Upper lobe of left lung (tissue), 6 donors: ENCODE data around the gene SLC35B2. TPM values are rescaled to one million over a fixed set of nuclear protein-coding genes. Genes with fewer than 3 reads are reported as not detected.

Source experiments
- ATAC-seq, 2 donors: fragments of 200-7000 bp; cut with Tn5 transposase; one replicate each; pipeline ENCODE4 v1.9.1; 2022; ENCODE audit warnings: mild to moderate bottlenecking in 2 of 2, moderate library complexity in 2 of 2; ENCODE audit not compliant: low FRiP score in 2 of 2
- DNase-seq, 2 donors: peaks; one replicate each; pipeline ENCODE4 v3.0.0-alpha.2; 2019 to 2020
- H3K27ac ChIP-seq, 4 donors: fragments of 200-600 bp; sonication (generic); one replicate each; pipeline ENCODE4 v1.5.1; 2016 to 2019
- H3K27me3 ChIP-seq, 4 donors: fragments of 200-600 bp; sonication (generic); one replicate each; pipeline ENCODE4 v1.5.1; 2017 to 2019
- H3K36me3 ChIP-seq, 4 donors: fragments of 200-600 bp; sonication (generic); one replicate each; pipeline ENCODE4 v1.5.1; 2016 to 2019
- H3K4me1 ChIP-seq, 4 donors: fragments of 200-600 bp; sonication (generic); one replicate each; pipeline ENCODE4 v1.5.1; 2018 to 2019
- H3K4me3 ChIP-seq, 4 donors: fragments of 200-600 bp; sonication (generic); one replicate each; pipeline ENCODE4 v1.5.1; 2017 to 2019; ENCODE audit warnings: mild to moderate bottlenecking in 2 of 4, moderate library complexity in 1 of 4
- H3K9me3 ChIP-seq, 4 donors: fragments of 200-600 bp; sonication (generic); one replicate each; pipeline ENCODE4 v1.5.1; 2018 to 2019
- CTCF ChIP-seq, 6 experiments: fragments of 450-650 bp in 4 of 6; fragments of 200-600 bp in 2 of 6; sonication (generic) in 2 of 6; IDR thresholded peaks; one replicate each; pipeline ENCODE4 v1.5.1; 2016 to 2019; ENCODE audit warnings: antibody characterized with exemption in 6 of 6
- EP300 ChIP-seq, 4 donors: sonication (generic); formaldehyde crosslinking; IDR thresholded peaks; one replicate each; pipeline ENCODE4 v1.5.1; 2017; ENCODE audit warnings: antibody characterized with exemption in 4 of 4, control low read depth in 2 of 4
- POLR2A ChIP-seq, 4 donors: fragments of 450-650 bp; IDR thresholded peaks; one replicate each; pipeline ENCODE4 v1.5.1; 2016 to 2017; ENCODE audit warnings: antibody characterized with exemption in 4 of 4, mild to moderate bottlenecking in 2 of 4
- POLR2AphosphoS5 ChIP-seq, 2 donors: sonication (generic); formaldehyde crosslinking; IDR thresholded peaks; one replicate each; pipeline ENCODE4 v1.5.1; 2017; ENCODE audit warnings: antibody characterized with exemption in 2 of 2
- WGBS, 2 donors: methylation state at CpG; one replicate each; pipeline ENCODE4 v1.1.5; 2017 to 2018; 5-methylcytosine and 5-hydroxymethylcytosine counted together
- total RNA-seq, 6 donors: library from RNA; depleted of rRNA in 4 of 6; stranded (reverse); fragments of >200 nt in 4 of 6; gene quantifications; one replicate each; pipeline versions ENCODE4 v1.1.0 to v1.2.1, GENCODE V29; 2016 to 2021
- donor health status: DM: no; HTN: no; CAD: no; lungs with moderate emphysema.
- donor health status: DM: no; HTN: yes; CAD: no; lungs with severe emphysema.

The SLC35B2 gene
- total RNA-seq, 6 donors from 2014 or later: 14.6 to 44.8 (median 29.8) TPM

GRCh38 chr6:44269178-44269920 lies 12.0 kb upstream of the SLC35B2 start:
- TF ChIP-seq EP300 (IDR thresholded peaks at IDR 0.05): no peak
- ATAC-seq: no peak
- H3K27ac ChIP-seq: no peak overlapping the region

GRCh38 chr6:44268095-44268628 lies 10.8 kb upstream of the SLC35B2 start:
- H3K4me3 ChIP-seq: no peak overlapping the region
- H3K9me3 ChIP-seq: no peaks in the 10 kb centered on the region
- H3K27me3 ChIP-seq: peaks cover 0 to 30% (median 15%) of the 10 kb centered on the region in 4 donors
- no peak for TF ChIP-seq POLR2AphosphoS5 (IDR thresholded peaks at IDR 0.05)
- peak; percentile 65 to 92 (median 82) for TF ChIP-seq CTCF (IDR thresholded peaks at IDR 0.05)
- no peak for TF ChIP-seq POLR2A (IDR thresholded peaks at IDR 0.05)
- peaks cover 24 to 33% (median 29%) of the 10 kb centered on the region in 4 donors for H3K4me1 ChIP-seq
- DNase-seq (peak in 1 of 2 donors; percentile 68), ATAC-seq (peak in 1 of 2 donors; percentile 30)
- H3K27ac ChIP-seq: no peak overlapping the region
- WGBS, 2 donors: 24 to 26% methylated on average over 5 of the region's 5 CpGs
- no peaks in the 10 kb centered on the region for H3K36me3 ChIP-seq

More at GRCh38 chr6:44269178-44269920, 12.0 kb upstream of the SLC35B2 start:
- Histone ChIP-seq H3K4me1 (peaks cover 12 to 22% (median 17%) of the 10 kb centered on the region in 4 donors), H3K27me3 (peaks cover 0 to 30% (median 17%) of the 10 kb centered on the region in 4 donors), H3K4me3 (no peak overlapping the region), H3K36me3 (no peaks in the 10 kb centered on the region), H3K9me3 (no peaks in the 10 kb centered on the region)
- WGBS, 2 donors: 81 to 85% methylated on average over 1 of the region's 1 CpG
- DNase-seq: no peak

DNA sequence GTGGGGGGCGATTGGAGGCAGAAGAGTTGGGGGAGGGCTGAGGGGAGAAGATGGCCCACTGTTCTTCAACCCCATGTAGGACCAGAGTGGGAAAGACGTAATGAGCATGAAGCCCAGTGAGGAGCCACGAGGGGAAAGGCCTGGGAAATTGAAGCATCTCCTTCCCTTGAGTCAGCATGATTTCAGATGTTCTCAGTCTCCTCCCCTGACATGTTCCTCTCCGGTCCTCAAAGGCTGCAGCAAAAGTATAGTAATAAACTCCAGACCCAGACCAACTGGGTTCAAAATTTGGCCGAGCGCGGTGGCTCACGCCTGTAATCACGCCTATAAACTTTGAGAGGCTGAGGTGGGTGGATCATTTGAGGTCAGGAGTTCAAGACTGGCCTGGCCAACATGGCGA lies 9.9 kb upstream of the SLC35B2 start:
- peaks cover 0 to 23% (median 12%) of the 10 kb centered on the region in 4 donors for H3K27me3 ChIP-seq
- no peaks in the 10 kb centered on the region for H3K9me3 ChIP-seq
- ATAC-seq (no peak), DNase-seq (no peak)
- H3K36me3 ChIP-seq: no peaks in the 10 kb centered on the region
- H3K4me1 ChIP-seq: peaks cover 33 to 43% (median 38%) of the 10 kb centered on the region in 4 donors
- H3K4me3 ChIP-seq: no peak overlapping the region
- H3K27ac ChIP-seq: no peak overlapping the region
- TF ChIP-seq POLR2A (IDR thresholded peaks at IDR 0.05): no peak
- TF ChIP-seq CTCF (IDR thresholded peaks at IDR 0.05): no peak
- no peak for TF ChIP-seq POLR2AphosphoS5 (IDR thresholded peaks at IDR 0.05)
- no peak for TF ChIP-seq EP300 (IDR thresholded peaks at IDR 0.05)
- 71 to 80% methylated on average over 10 of the region's 10 CpGs for WGBS, 2 donors

DNA sequence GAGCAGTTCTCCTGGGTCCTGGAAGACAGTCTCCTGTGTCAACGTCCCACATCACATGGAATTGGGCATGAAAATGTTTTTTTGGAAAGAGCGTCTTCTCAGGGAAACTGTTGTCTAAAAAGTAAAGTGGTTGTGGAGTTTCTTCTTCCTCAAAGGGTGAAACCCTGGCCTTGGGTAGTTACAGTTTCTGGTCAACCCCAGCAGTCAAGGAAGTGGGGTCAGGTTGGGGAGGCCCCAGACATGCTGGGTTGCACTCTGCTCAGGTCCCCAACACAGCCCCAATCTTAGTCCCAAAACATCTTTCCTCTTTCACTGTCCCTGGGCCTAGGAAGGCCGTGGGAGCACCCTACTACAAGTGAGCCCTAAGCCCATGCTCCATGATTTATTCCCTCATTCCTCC lies 9.0 kb upstream of the SLC35B2 start:
- Histone ChIP-seq H3K4me1 (peaks cover 36 to 46% (median 40%) of the 10 kb centered on the region in 4 donors), H3K27ac (no peak overlapping the region), H3K36me3 (peaks cover 0 to 5% (median 3%) of the 10 kb centered on the region in 4 donors), H3K27me3 (peaks cover 0 to 15% (median 9%) of the 10 kb centered on the region in 4 donors), H3K9me3 (no peaks in the 10 kb centered on the region), H3K4me3 (no peak overlapping the region)
- 80 to 82% methylated on average over 3 of the region's 3 CpGs for WGBS, 2 donors
- no peak for ATAC-seq
- TF ChIP-seq POLR2A (IDR thresholded peaks at IDR 0.05) (no peak), CTCF (IDR thresholded peaks at IDR 0.05) (no peak), EP300 (IDR thresholded peaks at IDR 0.05) (no peak), POLR2AphosphoS5 (IDR thresholded peaks at IDR 0.05) (no peak)
- DNase-seq: no peak

- no peak for DNase-seq
- Histone ChIP-seq H3K4me3 (peak overlapping the region in 3 of 4 donors; percentile 73 to 91 (median 78)), H3K36me3 (peaks cover 0 to 6% (median 4%) of the 10 kb centered on the region in 4 donors), H3K9me3 (no peaks in the 10 kb centered on the region), H3K27ac (peak overlapping the region; percentile 85 to 92 (median 92)), H3K27me3 (peaks cover 0 to 9% (median 7%) of the 10 kb centered on the region in 4 donors), H3K4me1 (peaks cover 36 to 40% (median 37%) of the 10 kb centered on the region in 4 donors)
- TF ChIP-seq POLR2AphosphoS5 (IDR thresholded peaks at IDR 0.05) (no peak), CTCF (IDR thresholded peaks at IDR 0.05) (no peak), EP300 (IDR thresholded peaks at IDR 0.05) (no peak), POLR2A (IDR thresholded peaks at IDR 0.05) (no peak)
- WGBS, 2 donors: 65% methylated on average over 17 of the region's 17 CpGs
- no peak for ATAC-seq
Measured at GRCh38 chr6:44265722-44266233, 8.4 kb upstream of the SLC35B2 start.
